Loucy (cell line): ENCODE data around the gene IPPK.

ENCODE experiments used
- EZH2phosphoT487 ChIP-seq: fragments of 200-600 bp; IDR thresholded peaks from 2 replicates; pipeline ENCODE4 v1.6.1; 2018; ENCODE audit warnings: antibody characterized with exemption, mild to moderate bottlenecking, moderate library complexity, borderline replicate concordance
- TF ChIP-seq, protein P1 (sequence below): fragments of 200-600 bp; sonication (generic); conservative IDR thresholded peaks from 2 replicates; pipeline ENCODE4 v1.5.1; 2014; ENCODE audit warnings: mild to moderate bottlenecking, antibody characterized with exemption, low read length

DNA sequence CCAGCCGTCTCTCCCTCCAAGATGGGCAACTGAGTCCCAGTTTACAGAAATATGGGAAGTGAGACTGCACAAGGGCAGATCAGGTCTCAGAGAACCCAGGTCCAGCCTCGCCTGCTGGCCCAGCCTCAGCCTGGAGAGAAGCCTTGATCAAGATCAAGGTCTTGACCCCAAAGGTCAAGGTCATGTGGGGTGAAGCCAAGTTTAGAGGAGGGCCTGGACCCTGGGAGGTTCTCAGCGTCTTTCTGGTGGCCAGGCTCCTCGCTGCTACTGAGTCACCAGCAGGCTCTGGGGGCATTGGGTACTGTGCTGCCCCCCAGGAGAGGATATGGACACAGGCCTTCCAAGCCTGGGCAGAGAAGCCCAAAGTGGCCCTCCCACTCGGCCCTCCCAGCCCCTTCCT, 8.8 kb downstream of the IPPK start:
- TF ChIP-seq, protein P1, sequence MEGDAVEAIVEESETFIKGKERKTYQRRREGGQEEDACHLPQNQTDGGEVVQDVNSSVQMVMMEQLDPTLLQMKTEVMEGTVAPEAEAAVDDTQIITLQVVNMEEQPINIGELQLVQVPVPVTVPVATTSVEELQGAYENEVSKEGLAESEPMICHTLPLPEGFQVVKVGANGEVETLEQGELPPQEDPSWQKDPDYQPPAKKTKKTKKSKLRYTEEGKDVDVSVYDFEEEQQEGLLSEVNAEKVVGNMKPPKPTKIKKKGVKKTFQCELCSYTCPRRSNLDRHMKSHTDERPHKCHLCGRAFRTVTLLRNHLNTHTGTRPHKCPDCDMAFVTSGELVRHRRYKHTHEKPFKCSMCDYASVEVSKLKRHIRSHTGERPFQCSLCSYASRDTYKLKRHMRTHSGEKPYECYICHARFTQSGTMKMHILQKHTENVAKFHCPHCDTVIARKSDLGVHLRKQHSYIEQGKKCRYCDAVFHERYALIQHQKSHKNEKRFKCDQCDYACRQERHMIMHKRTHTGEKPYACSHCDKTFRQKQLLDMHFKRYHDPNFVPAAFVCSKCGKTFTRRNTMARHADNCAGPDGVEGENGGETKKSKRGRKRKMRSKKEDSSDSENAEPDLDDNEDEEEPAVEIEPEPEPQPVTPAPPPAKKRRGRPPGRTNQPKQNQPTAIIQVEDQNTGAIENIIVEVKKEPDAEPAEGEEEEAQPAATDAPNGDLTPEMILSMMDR, result no peak
- no peak for TF ChIP-seq EZH2phosphoT487
